NAMALWA (cell line): ENCODE results near the gene EGFL7.

Source experiments
- DNase-seq: peaks from one replicate; pipeline ENCODE4 v3.0.0-alpha.2; 2015; ENCODE audit warnings: low spot score

Gene EGFL7

GRCh38 chr9:136718345-136719194 is 55.9 kb downstream of the EGFL7 start:
- no peak for DNase-seq

- no peak for DNase-seq
Measured at GRCh38 chr9:136719195-136719880, 56.6 kb downstream of the EGFL7 start.

- no peak for DNase-seq
Measured at GRCh38 chr9:136720251-136720897, 57.7 kb downstream of the EGFL7 start.

- DNase-seq, result no peak
Measured at GRCh38 chr9:136720898-136721338, 58.2 kb downstream of the EGFL7 start.

- no peak for DNase-seq
Measured at GRCh38 chr9:136721339-136722092, 58.8 kb downstream of the EGFL7 start.
